IMR-90 (cell line): ENCODE results near the gene SNX1. TPM values are rescaled to one million over a fixed set of nuclear protein-coding genes. Genes with fewer than 3 reads are reported as not detected.

ENCODE experiments used
- ATAC-seq: fragments of 200-7000 bp; cut with Tn5 transposase; 2 replicates; pipeline ENCODE4 v1.9.1; 2020; ENCODE audit warnings: low read depth, mild to moderate bottlenecking, moderate library complexity
- Bru-seq: library from RNA; stranded (reverse); fragments of 400-500 nt; gene quantifications from one replicate; lab custom pipeline; 2021; lab: Mats Ljungman, UMichigan
- BruChase-seq, 2 experiments: library from RNA; stranded (reverse); fragments of 400-500 nt; gene quantifications; one replicate each; lab custom pipeline; 2021; lab: Mats Ljungman, UMichigan
- BruUV-seq: library from RNA; stranded (reverse); fragments of 400-500 nt; replicated peaks from 2 replicates; lab custom pipeline; 2021; lab: Mats Ljungman, UMichigan
- CTCF ChIA-PET: fragments of 300-600 bp; formaldehyde crosslinking; extraction: SDS; loops from one replicate; lab custom pipeline; 2021; ENCODE audit warnings: antibody characterized with exemption; lab: Yijun Ruan, JAX
- POLR2A ChIA-PET: fragments of 300-600 bp; sonication (Branson Sonifier 250); formaldehyde crosslinking; loops from one replicate; lab custom pipeline; 2022; ENCODE audit warnings: antibody characterized with exemption; ENCODE audit not compliant: unreplicated experiment; lab: Charles Lee
- DNase-seq: peaks from one replicate; pipeline ENCODE4 v3.0.0; 2013
- H2AFZ ChIP-seq: replicated peaks from 2 replicates; pipeline ENCODE3; 2013; ENCODE audit warnings: low read length, mild to moderate bottlenecking; ENCODE audit not compliant: poor library complexity
- H2AK5ac ChIP-seq: 2 replicates; pipeline ENCODE4 v1.6.1; 2013; ENCODE audit warnings: low read depth, low read length, inconsistent platforms
- H2AK9ac ChIP-seq: replicated peaks from 2 replicates; pipeline ENCODE3; 2013; ENCODE audit warnings: mild to moderate bottlenecking, low read depth, low read length, moderate library complexity; ENCODE audit not compliant: poor library complexity
- H2BK120ac ChIP-seq: 2 replicates; pipeline ENCODE4 v1.6.1; 2013; ENCODE audit warnings: low read depth, low read length, inconsistent platforms
- H2BK15ac ChIP-seq: 3 replicates; pipeline ENCODE4 v1.6.1; 2013; ENCODE audit warnings: low read depth, low read length, inconsistent platforms
- H2BK20ac ChIP-seq: 2 replicates; pipeline ENCODE4 v1.6.1; 2013; ENCODE audit warnings: low read depth, mild to moderate bottlenecking, inconsistent platforms, low read length, moderate library complexity
- H2BK5ac ChIP-seq: 2 replicates; pipeline ENCODE4 v1.6.1; 2013; ENCODE audit warnings: mild to moderate bottlenecking, low read depth, low read length, inconsistent platforms; ENCODE audit not compliant: poor library complexity, severe bottlenecking
- H3K14ac ChIP-seq: replicated peaks from 2 replicates; pipeline ENCODE4 v1.6.1; 2013; ENCODE audit warnings: low read depth, low read length, inconsistent platforms
- H3K18ac ChIP-seq: 2 replicates; pipeline ENCODE4 v1.6.1; 2013; ENCODE audit warnings: low read depth, low read length, control low read depth
- H3K23ac ChIP-seq: 2 replicates; pipeline ENCODE4 v1.6.1; 2013; ENCODE audit warnings: low read depth, low read length, inconsistent platforms
- H3K27ac ChIP-seq: 2 replicates; pipeline ENCODE4 v1.5.1; 2013; ENCODE audit warnings: mild to moderate bottlenecking, control low read depth, low read length; ENCODE audit not compliant: insufficient read depth
- H3K27me3 ChIP-seq: 2 replicates; pipeline ENCODE4 v1.6.1; 2013; ENCODE audit warnings: low read length; ENCODE audit not compliant: control insufficient read depth, insufficient read depth
- H3K36me3 ChIP-seq: 2 replicates; pipeline ENCODE4 v1.6.1; 2013; ENCODE audit warnings: low read length, mixed read lengths; ENCODE audit not compliant: control insufficient read depth, insufficient read depth
- H3K4ac ChIP-seq: 2 replicates; pipeline ENCODE4 v1.6.1; 2013; ENCODE audit warnings: low read depth, low read length, inconsistent platforms
- H3K4me1 ChIP-seq: 2 replicates; pipeline ENCODE4 v1.6.1; 2013; ENCODE audit warnings: low read length, mixed read lengths; ENCODE audit not compliant: control insufficient read depth, insufficient read depth
- H3K4me2 ChIP-seq: 2 replicates; pipeline ENCODE4 v1.6.1; 2013; ENCODE audit warnings: low read depth, mild to moderate bottlenecking, control low read depth, low read length, moderate library complexity
- H3K4me3 ChIP-seq: 2 replicates; pipeline ENCODE4 v1.5.1; 2013; ENCODE audit warnings: low read depth, mild to moderate bottlenecking, control low read depth, low read length, moderate library complexity; ENCODE audit not compliant: insufficient read depth
- H3K56ac ChIP-seq: 2 replicates; pipeline ENCODE4 v1.6.1; 2013; ENCODE audit warnings: low read length, inconsistent platforms; ENCODE audit not compliant: insufficient read depth; ENCODE audit errors: extremely low read depth
- H3K79me1 ChIP-seq, 2 experiments: 2 replicates each; pipeline ENCODE4 v1.6.1; 2013; ENCODE audit warnings: low read length in 2 of 2, inconsistent platforms in 1 of 2, low read depth in 1 of 2
- H3K9ac ChIP-seq: 2 replicates; pipeline ENCODE4 v1.6.1; 2013; ENCODE audit warnings: low read depth, low read length, control low read depth
- H3K9me1 ChIP-seq: 2 replicates; pipeline ENCODE4 v1.6.1; 2013; ENCODE audit warnings: low read length, inconsistent platforms; ENCODE audit not compliant: insufficient read depth
- H3K9me3 ChIP-seq: 2 replicates; pipeline ENCODE4 v1.6.1; 2013; ENCODE audit warnings: low read length; ENCODE audit not compliant: control insufficient read depth, insufficient read depth
- H4K20me1 ChIP-seq: 2 replicates; pipeline ENCODE4 v1.6.1; 2013; ENCODE audit warnings: low read length, inconsistent platforms; ENCODE audit not compliant: insufficient read depth
- H4K5ac ChIP-seq: 2 replicates; pipeline ENCODE4 v1.6.1; 2013; ENCODE audit warnings: mild to moderate bottlenecking, low read depth, low read length, control low read depth
- H4K8ac ChIP-seq, 2 experiments: 2 replicates each; pipeline ENCODE4 v1.6.1; 2013; ENCODE audit warnings: low read depth in 2 of 2, low read length in 2 of 2, control low read depth in 1 of 2, inconsistent platforms in 1 of 2
- H4K91ac ChIP-seq: 2 replicates; pipeline ENCODE4 v1.6.1; 2013; ENCODE audit warnings: low read depth, low read length, inconsistent platforms; ENCODE audit not compliant: insufficient read depth
- CEBPB ChIP-seq: IDR thresholded peaks from 2 replicates; pipeline ENCODE4 v1.6.1; 2012; ENCODE audit warnings: low read depth, low read length, improper control_type of control experiment
- CTCF ChIP-seq: conservative IDR thresholded peaks from 2 replicates; pipeline ENCODE4 v1.5.1; 2012; ENCODE audit warnings: mild to moderate bottlenecking, low read depth, low read length, improper control_type of control experiment
- FOS ChIP-seq: fragments of 150-350 bp; IDR thresholded peaks from 2 replicates; pipeline ENCODE4 v1.6.1; 2016; ENCODE audit warnings: low read depth, low read length
- MAFK ChIP-seq: IDR thresholded peaks from 2 replicates; pipeline ENCODE4 v1.6.1; 2012; ENCODE audit warnings: low read depth, low read length, improper control_type of control experiment
- MAZ ChIP-seq: IDR thresholded peaks from 2 replicates; pipeline ENCODE4 v1.6.1; 2012; ENCODE audit warnings: low read depth, mild to moderate bottlenecking, low read length, improper control_type of control experiment, moderate library complexity, borderline replicate concordance
- MXI1 ChIP-seq: IDR thresholded peaks from 2 replicates; pipeline ENCODE4 v1.6.1; 2012; ENCODE audit warnings: low read depth, mild to moderate bottlenecking, low read length, moderate library complexity, borderline replicate concordance
- NFE2L2 ChIP-seq: fragments of 150-350 bp; IDR thresholded peaks from 2 replicates; pipeline ENCODE4 v1.6.1; 2016; ENCODE audit warnings: low read depth, mild to moderate bottlenecking, low read length
- RAD21 ChIP-seq: IDR thresholded peaks from 2 replicates; pipeline ENCODE4 v1.6.1; 2012; ENCODE audit warnings: low read length, improper control_type of control experiment
- RCOR1 ChIP-seq: IDR thresholded peaks from 2 replicates; pipeline ENCODE4 v1.6.1; 2012; ENCODE audit warnings: mild to moderate bottlenecking, low read length, improper control_type of control experiment; ENCODE audit not compliant: insufficient replicate concordance
- RFX5 ChIP-seq: IDR thresholded peaks from 2 replicates; pipeline ENCODE4 v1.8.0; 2012; ENCODE audit warnings: low read depth, mild to moderate bottlenecking, low read length, moderate library complexity
- SMC3 ChIP-seq: fragments of 150-350 bp; IDR thresholded peaks from 2 replicates; pipeline ENCODE4 v1.6.1; 2016; ENCODE audit warnings: low read depth, mild to moderate bottlenecking, antibody characterized with exemption, low read length, moderate library complexity
- USF2 ChIP-seq: fragments of 150-350 bp; IDR thresholded peaks from 2 replicates; pipeline ENCODE4 v1.6.1; 2017; ENCODE audit warnings: mild to moderate bottlenecking, antibody characterized with exemption, low read length, low read depth
- WGBS, 2 experiments: methylation state at CpG; one replicate each; pipeline versions ENCODE4 v1.1.5 to v1.1.7; 2013; ENCODE audit warnings: missing lambda C conversion rate in 2 of 2; ENCODE audit not compliant: insufficient read length in 1 of 2; ENCODE audit errors: extremely low coverage in 2 of 2; 5-methylcytosine and 5-hydroxymethylcytosine counted together
- dilution Hi-C: fragments of 300-500 bp; cut with HindIII; formaldehyde crosslinking; loops from one replicate; pipeline ENCODE4 v1.14.3; 2018; ENCODE audit warnings: low sequenced_read_pairs; ENCODE audit not compliant: unreplicated experiment
- in situ Hi-C: fragments of 300-500 bp; cut with MboI; formaldehyde crosslinking; loops from 3 replicates; pipeline ENCODE4 v1.14.3; 2019; ENCODE audit warnings: low sequenced_read_pairs, inconsistent platforms, mixed read lengths
- intact Hi-C: fragments of 100-400 bp; cut with micrococcal nuclease; formaldehyde crosslinking; loops from 2 replicates; pipeline ENCODE4 v1.10.0; 2022
- long read RNA-seq: library from polyadenylated mRNA; unstranded; transcript quantifications from one replicate; pipeline ENCODE4 v2.0.0, GENCODE V29; 2021; ENCODE audit not compliant: unreplicated experiment
- polyA plus RNA-seq, 3 experiments: library from polyadenylated mRNA; depleted of rRNA; stranded (reverse); fragments of >200 nt; gene quantifications; 2 replicates each; pipeline ENCODE4 v1.2.3, GENCODE V29; 2012; ENCODE audit warnings: low replicate concordance in 1 of 3
- total RNA-seq: library from RNA; depleted of rRNA; stranded (reverse); fragments of >200 nt; gene quantifications from 2 replicates; pipeline ENCODE4 v1.2.3, GENCODE V29; 2012; rRNA removed

Gene SNX1
- total RNA-seq (34.7 and 35.3 TPM in 2 replicates), polyA plus RNA-seq (2012; rRNA removed) (72.3 and 75.9 TPM in 2 replicates), Bru-seq, nascent RNA (percentile 81 among the genes with signal in this experiment), BruChase-seq, experiment 1, labeled RNA remaining after a 6-hour chase (percentile 86 among the genes with signal in this experiment), BruChase-seq, experiment 2, labeled RNA remaining after a 2-hour chase (percentile 83 among the genes with signal in this experiment)
- 32.8 and 37.1 TPM in 2 replicates for polyA plus RNA-seq (2012; cell fraction: cytosol; rRNA removed)
- 87.8 and 96.0 TPM in 2 replicates for polyA plus RNA-seq (2012; cell fraction: nucleus; rRNA removed; ENCODE audit: low replicate concordance)
- long read RNA-seq, transcript SNX1-213 (13 exons, 1,374 nt): minor isoform, 5 of 148 reads
- long read RNA-seq, transcript SNX1-208 (15 exons, 1,971 nt): major isoform, 108 of 148 reads
- long read RNA-seq, partial matches to known transcripts: 15 of 148 reads
- long read RNA-seq, other reads (novel, unspliced or antisense): 20 of 148 reads

DNA sequence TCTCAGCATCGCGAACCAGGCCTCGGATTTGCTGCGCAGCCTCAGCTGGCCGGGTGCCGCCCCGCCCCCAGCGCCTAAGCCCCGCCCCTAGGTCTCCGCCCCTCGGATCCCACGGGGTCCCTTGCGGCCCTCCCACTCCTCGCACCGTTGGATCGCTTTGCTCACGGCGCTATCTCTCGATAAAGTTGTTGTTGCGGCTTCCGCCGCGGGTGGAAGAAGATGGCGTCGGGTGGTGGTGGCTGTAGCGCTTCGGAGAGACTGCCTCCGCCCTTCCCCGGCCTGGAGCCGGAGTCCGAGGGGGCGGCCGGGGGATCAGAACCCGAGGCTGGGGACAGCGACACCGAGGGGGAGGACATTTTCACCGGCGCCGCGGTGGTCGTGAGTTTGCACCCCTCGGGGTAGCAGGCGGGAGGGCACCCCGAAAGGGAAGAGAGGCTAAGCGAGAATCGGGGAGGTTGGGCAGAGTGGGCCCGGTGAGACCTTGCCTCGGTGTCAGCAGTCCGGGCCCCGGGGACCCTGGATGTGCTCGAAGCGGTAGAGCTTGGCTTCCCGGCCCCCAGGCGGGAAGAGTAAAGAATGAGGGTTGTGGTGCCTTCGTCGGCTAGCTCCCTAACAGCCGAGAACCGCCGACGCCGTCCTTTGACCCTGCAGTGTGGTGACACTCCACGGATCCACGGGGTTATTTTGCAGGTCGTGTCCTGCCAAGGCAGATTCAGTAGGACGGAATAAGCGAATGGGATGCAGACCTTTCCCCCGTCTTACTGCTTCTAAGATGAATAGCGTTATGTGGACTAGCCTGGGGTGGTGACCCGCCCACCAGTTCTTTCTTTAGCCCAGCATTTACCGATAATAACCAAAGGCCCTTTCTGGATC, at the start of gene SNX1:
SNX1 (plus strand) TSS at position 188 of the 873 bp plus-strand sequence; CDS start at position 220, 32 bp downstream.
- Histone ChIP-seq H3K14ac (peak within 1 kb of the TSS; percentile 75), H3K9me3 (no peaks in the 10 kb centered on the region), H3K9ac (peak within 1 kb of the TSS; percentile 72), H2BK5ac (peak within 1 kb of the TSS; percentile 68), H3K27me3 (no peaks in the 10 kb centered on the region), H3K79me1 (peaks cover 23 to 74% of the 10 kb centered on the region in 2 experiments), H4K5ac (peak within 1 kb of the TSS; percentile 98), H3K36me3 (no peaks in the 10 kb centered on the region), H3K4me2 (peak within 1 kb of the TSS; percentile 97), H3K4me3 (peak within 1 kb of the TSS; percentile 92), H3K56ac (peak within 1 kb of the TSS; percentile 63), H2BK20ac (no peak within 1 kb of the TSS), H3K23ac (peak within 1 kb of the TSS; percentile 63; the same call in 1 of the 2 replicates), H3K18ac (no peak within 1 kb of the TSS; the same call in 1 of the 2 replicates), H2BK120ac (no peak within 1 kb of the TSS), H3K4me1 (0 out of 2 replicates have a peak, but pooled peaks cover 1% of the 10 kb centered on the region), H4K8ac (peak within 1 kb of the TSS; percentile 83 to 99), H2BK15ac (no peak within 1 kb of the TSS; the same call in 2 of the 3 replicates), H4K20me1 (peaks cover 42% of the 10 kb centered on the region), H3K27ac (peak within 1 kb of the TSS; percentile 84), H3K4ac (peak within 1 kb of the TSS; percentile 51), H3K9me1 (peaks cover 7% of the 10 kb centered on the region; the same call in 1 of the 2 replicates), H2AK5ac (peak within 1 kb of the TSS; percentile 85), H2AFZ (peak within 1 kb of the TSS; percentile 86), H4K91ac (peak within 1 kb of the TSS; percentile 51), H2AK9ac (peak within 1 kb of the TSS; percentile 90)
- 1% methylated on average over 16 of the region's 70 CpGs; no CpG with 5 or more reads in 1 of the 2 experiments for WGBS, 2 experiments
- intact Hi-C loops: no loop called here
- ChIA-PET CTCF (no interaction called here), POLR2A (no interaction called here)
- dilution Hi-C loops: no loop called here
- in situ Hi-C loops: no loop called here
- DNase-seq (peak; percentile 94), ATAC-seq (peak; percentile 86)
- no TSS peak for BruUV-seq
- TF ChIP-seq RAD21 (no peak), NFE2L2 (no peak), MXI1 (peak; percentile 83; the same call in 1 of the 2 replicates), RFX5 (no peak), CTCF (no peak), MAFK (no peak), RCOR1 (no peak), CEBPB (no peak), SMC3 (no peak), USF2 (peak; percentile 71), FOS (peak; percentile 47; the same call in 1 of the 2 replicates), MAZ (peak; percentile 89; the same call in 1 of the 2 replicates)
